GM12865 (cell line): Measurements from ENCODE around the gene TSPAN8.

ENCODE experiments used
- DNase-seq: peaks from one replicate; pipeline ENCODE4 v3.0.0; 2010; ENCODE audit warnings: low read depth
- H3K4me3 ChIP-seq: 2 replicates; pipeline ENCODE4 v1.5.1; 2011; ENCODE audit warnings: mild to moderate bottlenecking, low read depth, low read length, control low read depth
- CTCF ChIP-seq: IDR thresholded peaks from 2 replicates; pipeline ENCODE4 v1.5.1; 2011; ENCODE audit warnings: low read length, control low read depth, low read depth, inconsistent platforms; ENCODE audit not compliant: insufficient read depth; ENCODE audit errors: missing control alignments

TSPAN8 gene

GRCh38 chr12:71157601-71158233, at the start of gene TSPAN8:
TSS of gene TSPAN8 (minus strand) at chr12:71157999. CDS start at chr12:71157678, 321 bp downstream.
- no peak for TF ChIP-seq CTCF
- no peak for DNase-seq
- no peak within 1 kb of the TSS for H3K4me3 ChIP-seq

GRCh38 chr12:71201136-71201679, 43.4 kb upstream of the TSPAN8 start:
- DNase-seq = no peak
- no peak for TF ChIP-seq CTCF
- no peak overlapping the region for H3K4me3 ChIP-seq

- no peak overlapping the region for H3K4me3 ChIP-seq
- DNase-seq = no peak
- no peak for TF ChIP-seq CTCF
Measured at GRCh38 chr12:71200706-71201105, 42.9 kb upstream of the TSPAN8 start.

GRCh38 chr12:71197460-71197859, 39.7 kb upstream of the TSPAN8 start:
- H3K4me3 ChIP-seq = no peak overlapping the region
- no peak for DNase-seq
- TF ChIP-seq CTCF = no peak

GRCh38 chr12:71195338-71195896, 37.6 kb upstream of the TSPAN8 start:
- TF ChIP-seq CTCF = no peak
- H3K4me3 ChIP-seq = no peak overlapping the region
- no peak for DNase-seq

- H3K4me3 ChIP-seq = no peak overlapping the region
- TF ChIP-seq CTCF = no peak
- DNase-seq = no peak
Measured at GRCh38 chr12:71194657-71195056, 36.9 kb upstream of the TSPAN8 start.

- no peak for DNase-seq
- H3K4me3 ChIP-seq = no peak overlapping the region
- TF ChIP-seq CTCF = no peak
Measured at GRCh38 chr12:71193041-71193440, 35.2 kb upstream of the TSPAN8 start.
